Activated CD4-positive, alpha-beta T cell treated with anti-CD3 and anti-CD28 coated beads, Interleukin-10, Interleukin-2, amounts not matched to agents 100 ng/mL and 50 ng/mL, durations not matched to agents 16 hours and 8 hours (primary cell): ENCODE data around the gene ST13.
A peak's percentile ranks its signal among the peaks of the same experiment; 100 is the strongest.
"Not testable (repeated sequence)": the region's sequence is repeated elsewhere in the genome, so short reads cannot be mapped to it uniquely, and the experiment has no call there.

Experiments used
- DNase-seq: peaks from one replicate; pipeline ENCODE4 v3.0.0-alpha.2; 2020

The ST13 gene

GRCh38 chr22:40856513-40857308, at the start of gene ST13, which contains the start of gene XPNPEP3:
Gene ST13 (minus strand): TSS chr22:40856639. CDS start chr22:40856540, 99 bp downstream.
Gene XPNPEP3 (plus strand): TSS chr22:40857148. CDS start chr22:40857182, 34 bp downstream.
- peak; percentile 97 for DNase-seq

- DNase-seq: no peak
Measured at GRCh38 chr22:40904101-40904500, 47.7 kb upstream of the ST13 start.

- peak; percentile 73 for DNase-seq
Measured at GRCh38 chr22:40898850-40899357, 42.5 kb upstream of the ST13 start.

GRCh38 chr22:40894417-40894816, 38.0 kb upstream of the ST13 start:
- no peak for DNase-seq

- DNase-seq: no peak
Measured at GRCh38 chr22:40890881-40891280, 34.4 kb upstream of the ST13 start.

GRCh38 chr22:40889116-40889515, 32.7 kb upstream of the ST13 start:
- DNase-seq: no peak

- no peak for DNase-seq
Measured at GRCh38 chr22:40878922-40879321, 22.5 kb upstream of the ST13 start.

- no peak for DNase-seq
Measured at GRCh38 chr22:40877488-40877887, 21.0 kb upstream of the ST13 start.

GRCh38 chr22:40876907-40877306, 20.5 kb upstream of the ST13 start:
- DNase-seq: no peak

- DNase-seq: no peak
Measured at GRCh38 chr22:40875111-40875510, 18.7 kb upstream of the ST13 start.

GRCh38 chr22:40874016-40874415, 17.6 kb upstream of the ST13 start:
- no peak for DNase-seq

- DNase-seq: not testable (repeated sequence)
Measured at GRCh38 chr22:40868379-40868778, 11.9 kb upstream of the ST13 start.

GRCh38 chr22:40867109-40867508, 10.7 kb upstream of the ST13 start:
- no peak for DNase-seq

- no peak for DNase-seq
Measured at GRCh38 chr22:40862537-40862936, 6.1 kb upstream of the ST13 start.

- DNase-seq: no peak
Measured at GRCh38 chr22:40862013-40862412, 5.6 kb upstream of the ST13 start, which contains the start of gene DNAJB7. Gene DNAJB7 (minus strand): TSS chr22:40862113. CDS start chr22:40861994, 119 bp downstream.

- DNase-seq: no peak
Measured at GRCh38 chr22:40857309-40857855, 943 bp upstream of the ST13 start.

GRCh38 chr22:40855979-40856512, 393 bp downstream of the ST13 start:
- DNase-seq: peak; percentile 19

- DNase-seq: peak; percentile 10
Measured at GRCh38 chr22:40855071-40855978, 1.1 kb downstream of the ST13 start.

GRCh38 chr22:40853961-40854360, 2.5 kb downstream of the ST13 start:
- no peak for DNase-seq

- no peak for DNase-seq
Measured at GRCh38 chr22:40853333-40853732, 3.1 kb downstream of the ST13 start.

- DNase-seq: not testable (repeated sequence)
Measured at GRCh38 chr22:40845816-40846215, 10.6 kb downstream of the ST13 start.

GRCh38 chr22:40844951-40845350, 11.5 kb downstream of the ST13 start:
- DNase-seq: no peak

GRCh38 chr22:40838486-40838885, 18.0 kb downstream of the ST13 start:
- DNase-seq: no peak
